Kidney epithelial cell (primary cell): ENCODE results near the gene RPS6KA5. TPM values are rescaled to one million over a fixed set of nuclear protein-coding genes. Genes with fewer than 3 reads are reported as not detected.

Experiments used
- DNase-seq: peaks from one replicate; pipeline ENCODE4 v3.0.0-alpha.2; 2010; ENCODE audit warnings: low read depth
- H3K27me3 ChIP-seq: 2 replicates; pipeline ENCODE4 v1.6.0; 2011; ENCODE audit warnings: low read length; ENCODE audit not compliant: control insufficient read depth, insufficient read depth
- H3K36me3 ChIP-seq: 2 replicates; pipeline ENCODE4 v1.5.1; 2011; ENCODE audit warnings: low read length; ENCODE audit not compliant: control insufficient read depth, insufficient read depth
- H3K4me3 ChIP-seq: 2 replicates; pipeline ENCODE4 v1.5.1; 2011; ENCODE audit warnings: low read depth, mild to moderate bottlenecking, control low read depth, low read length
- CTCF ChIP-seq: IDR thresholded peaks from 2 replicates; pipeline ENCODE4 v1.5.1; 2011; ENCODE audit warnings: mild to moderate bottlenecking, moderate library complexity, low read length, control low read depth, inconsistent platforms; ENCODE audit not compliant: insufficient read depth, poor library complexity, severe bottlenecking
- total RNA-seq: library from RNA; depleted of rRNA; stranded (reverse); fragments of >200 nt; gene quantifications from 2 replicates; pipeline ENCODE4 v1.2.3, GENCODE V29; 2015

The RPS6KA5 gene
- total RNA-seq, 1 donor from 2014 or later: 3.7 TPM

GRCh38 chr14:90995785-90996184, 64.7 kb downstream of the RPS6KA5 start:
- DNase-seq: no peak
- no peaks in the 10 kb centered on the region for H3K36me3 ChIP-seq
- TF ChIP-seq CTCF: no peak
- H3K27me3 ChIP-seq: no peaks in the 10 kb centered on the region
- no peak overlapping the region for H3K4me3 ChIP-seq

GRCh38 chr14:90993792-90994191, 66.6 kb downstream of the RPS6KA5 start:
- H3K36me3 ChIP-seq: no peaks in the 10 kb centered on the region

GRCh38 chr14:90991690-90992443, 68.6 kb downstream of the RPS6KA5 start:
- Histone ChIP-seq H3K4me3 (no peak overlapping the region), H3K36me3 (no peaks in the 10 kb centered on the region), H3K27me3 (no peaks in the 10 kb centered on the region)
- no peak for DNase-seq
- TF ChIP-seq CTCF: no peak

More at GRCh38 chr14:90993792-90994191, 66.6 kb downstream of the RPS6KA5 start:
- no peak overlapping the region for H3K4me3 ChIP-seq
- TF ChIP-seq CTCF: no peak
- H3K27me3 ChIP-seq: no peaks in the 10 kb centered on the region
- no peak for DNase-seq

- Histone ChIP-seq H3K27me3 (no peaks in the 10 kb centered on the region), H3K4me3 (no peak overlapping the region), H3K36me3 (no peaks in the 10 kb centered on the region)
- TF ChIP-seq CTCF: no peak
- no peak for DNase-seq
These were observed 70.3 kb downstream of the RPS6KA5 start for GRCh38 chr14:90990141-90990540.

GRCh38 chr14:90987140-90987539, 73.3 kb downstream of the RPS6KA5 start:
- Histone ChIP-seq H3K4me3 (no peak overlapping the region), H3K36me3 (no peaks in the 10 kb centered on the region), H3K27me3 (no peaks in the 10 kb centered on the region)
- no peak for DNase-seq
- TF ChIP-seq CTCF: no peak

- Histone ChIP-seq H3K27me3 (no peaks in the 10 kb centered on the region), H3K36me3 (no peaks in the 10 kb centered on the region), H3K4me3 (no peak overlapping the region)
- no peak for DNase-seq
- TF ChIP-seq CTCF: no peak
These were observed 73.9 kb downstream of the RPS6KA5 start for GRCh38 chr14:90986510-90986909.
